ENCODE results near the gene THEM4. TPM values are rescaled to one million over a fixed set of nuclear protein-coding genes. Genes with fewer than 3 reads are reported as not detected.
"Not testable (repeated sequence)": the region's sequence is repeated elsewhere in the genome, so short reads cannot be mapped to it uniquely, and the experiment has no call there.

THEM4 gene
- total RNA-seq, 2 donors from 2014 or later = 26.6 to 33.0 TPM

DNA sequence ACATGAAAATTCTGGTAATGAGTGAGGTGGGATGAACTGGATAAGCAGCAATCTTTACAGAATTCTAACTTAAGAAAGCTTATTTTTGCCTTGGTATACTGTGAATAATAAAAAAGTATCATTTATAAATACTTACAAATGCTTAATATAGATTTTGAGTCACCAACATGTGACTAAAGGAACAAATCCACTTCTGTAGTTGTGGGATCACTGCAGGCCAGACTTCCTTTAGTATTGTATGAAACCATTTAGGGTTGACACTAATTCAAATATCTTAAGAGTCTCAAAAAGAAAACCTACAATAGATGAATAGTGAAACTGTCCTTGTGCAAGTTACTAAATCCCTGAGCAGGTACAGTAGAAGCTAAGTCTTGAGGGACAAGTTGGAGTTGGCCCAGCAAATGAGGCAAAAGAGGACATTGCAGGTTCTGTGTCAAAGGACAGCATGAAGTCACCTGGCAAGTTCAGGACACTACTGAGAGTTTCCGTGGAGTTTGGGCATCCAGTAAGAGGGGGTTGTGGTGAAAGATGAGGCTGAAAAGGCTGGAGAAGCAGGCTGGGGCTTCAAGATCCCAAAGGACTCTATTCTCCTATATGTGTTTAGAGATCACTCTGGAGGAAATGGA lies 5.9 kb upstream of the THEM4 start:
- ATAC-seq (replicated peaks) = no peak
- Mint-ChIP-seq H3K9me3 (no peaks in the 10 kb centered on the region), H3K27ac (no peak overlapping the region), H3K36me3 (ENCODE audit: low read depth) (no peaks in the 10 kb centered on the region), H3K4me3 (no peak overlapping the region), H3K4me1 (no peaks in the 10 kb centered on the region), H3K27me3 (no peaks in the 10 kb centered on the region)

DNA sequence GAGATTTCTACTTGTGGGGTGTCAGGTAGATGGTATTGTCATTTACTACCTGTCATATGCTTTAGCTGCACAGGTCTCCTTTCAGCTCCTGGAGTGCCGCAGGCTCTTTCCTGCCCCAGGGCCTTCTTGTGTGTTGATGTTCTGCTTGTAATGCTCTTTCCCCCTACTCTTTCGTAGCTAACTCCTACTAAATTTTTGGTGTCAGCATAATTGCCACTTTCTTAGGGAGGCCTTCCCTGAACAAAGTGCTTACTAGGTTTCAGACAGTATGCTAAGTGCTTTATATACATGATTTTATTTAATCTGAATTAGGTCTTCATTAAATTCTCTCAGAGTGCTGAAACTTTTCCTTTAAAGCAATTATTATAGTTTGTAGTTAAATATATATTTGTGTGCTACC lies 4.8 kb upstream of the THEM4 start:
- Mint-ChIP-seq H3K9me3 (no peaks in the 10 kb centered on the region), H3K27me3 (no peaks in the 10 kb centered on the region), H3K4me1 (no peaks in the 10 kb centered on the region), H3K4me3 (no peak overlapping the region), H3K36me3 (ENCODE audit: low read depth) (no peaks in the 10 kb centered on the region), H3K27ac (no peak overlapping the region)
- ATAC-seq (replicated peaks) = no peak

DNA sequence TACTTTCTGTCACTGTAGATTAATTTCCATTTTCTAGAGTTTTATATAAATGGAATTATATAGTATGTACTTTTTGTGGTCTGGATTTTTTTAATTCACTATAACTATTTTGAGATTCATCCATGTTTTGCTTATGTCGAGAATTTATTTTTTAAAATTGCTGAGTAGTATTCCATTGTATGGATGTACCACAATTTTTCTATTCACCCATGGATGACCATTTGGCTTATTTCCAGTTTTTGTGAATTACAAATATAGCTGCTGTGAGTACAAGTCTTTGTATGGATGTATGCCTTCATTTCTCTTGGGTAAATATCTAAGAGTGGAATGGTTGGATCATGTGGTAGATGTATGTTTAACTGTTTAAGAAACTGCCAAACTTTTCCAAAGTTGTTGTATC lies 3.7 kb upstream of the THEM4 start:
- H3K27me3 Mint-ChIP-seq = no peaks in the 10 kb centered on the region
- no peak for ATAC-seq (replicated peaks)
- H3K9me3 Mint-ChIP-seq = no peaks in the 10 kb centered on the region
- no peak overlapping the region for H3K27ac Mint-ChIP-seq
- H3K36me3 Mint-ChIP-seq (ENCODE audit: low read depth) = peaks cover 8% of the 10 kb centered on the region
- H3K4me1 Mint-ChIP-seq = peaks cover 9% of the 10 kb centered on the region
- no peak overlapping the region for H3K4me3 Mint-ChIP-seq

DNA sequence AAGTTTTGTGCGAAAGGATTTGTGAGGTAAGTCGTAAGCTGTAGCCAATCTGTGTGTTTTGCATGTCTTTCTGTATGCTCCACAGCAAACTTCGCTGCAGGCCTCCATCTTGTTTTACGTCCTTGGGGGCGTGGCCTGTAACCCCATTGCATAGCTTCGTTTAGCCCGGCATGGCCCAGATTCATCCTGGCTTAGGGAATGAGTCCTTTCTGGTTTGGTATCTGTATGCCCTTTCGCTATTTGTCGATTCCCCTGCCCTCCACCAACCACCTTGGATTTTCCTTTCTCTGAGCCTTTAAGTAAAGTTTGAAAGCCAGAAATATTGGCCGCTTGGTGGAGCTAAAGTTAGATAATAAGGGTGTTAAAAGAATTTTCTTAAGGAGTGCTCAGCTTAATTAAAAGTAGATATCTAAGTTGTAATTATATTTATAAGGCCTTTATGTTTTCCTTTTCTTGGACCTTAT lies 1.1 kb downstream of the THEM4 start:
- Mint-ChIP-seq H3K4me1 (peaks cover 45% of the 10 kb centered on the region), H3K4me3 (peak overlapping the region; percentile 80), H3K36me3 (ENCODE audit: low read depth) (peaks cover 38% of the 10 kb centered on the region), H3K9me3 (no peaks in the 10 kb centered on the region), H3K27me3 (no peaks in the 10 kb centered on the region), H3K27ac (peak overlapping the region; percentile 96)
- ATAC-seq (replicated peaks) = no peak

DNA sequence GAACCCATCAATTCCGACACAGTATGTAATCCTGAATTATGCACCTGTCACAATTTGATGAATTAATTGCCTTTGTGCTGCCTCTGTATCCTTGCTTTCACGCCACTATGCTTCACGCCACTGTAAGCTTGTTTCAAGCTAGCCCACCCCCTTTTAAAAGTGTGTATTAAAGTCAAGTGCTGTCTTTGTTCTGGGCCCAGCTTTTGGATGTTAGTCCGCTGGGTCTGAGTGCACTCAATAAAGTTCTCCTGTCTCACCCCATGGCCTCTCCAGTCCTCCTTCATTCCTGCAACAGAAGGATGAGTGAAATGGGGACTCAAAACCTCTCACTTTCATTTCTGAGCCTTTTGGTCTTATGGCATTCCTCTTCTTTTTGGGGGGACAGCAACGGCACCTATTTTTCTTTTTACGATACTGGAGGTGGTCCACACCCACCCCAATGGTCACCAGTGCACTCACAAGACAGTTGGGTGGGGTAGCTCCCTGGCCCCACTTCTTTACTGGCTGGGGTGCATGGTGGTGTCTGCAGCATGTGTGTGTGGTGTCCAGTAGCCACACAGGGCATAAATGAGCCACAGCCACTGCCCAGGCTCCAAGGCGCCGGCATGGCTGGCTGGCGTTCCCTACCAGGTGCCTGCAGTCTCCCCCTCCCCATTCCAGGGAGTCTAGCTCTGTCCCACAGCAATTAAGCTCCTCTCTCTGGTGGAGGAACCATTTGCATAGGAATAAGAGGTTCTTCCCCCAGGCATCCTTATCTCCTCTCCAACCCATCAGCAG lies 1.8 kb downstream of the THEM4 start:
- Mint-ChIP-seq H3K36me3 (ENCODE audit: low read depth) (peaks cover 38% of the 10 kb centered on the region), H3K4me1 (peaks cover 45% of the 10 kb centered on the region), H3K27ac (peak overlapping the region; percentile 96), H3K9me3 (no peaks in the 10 kb centered on the region), H3K4me3 (peak overlapping the region; percentile 80), H3K27me3 (no peaks in the 10 kb centered on the region)
- no peak for ATAC-seq (replicated peaks)

DNA sequence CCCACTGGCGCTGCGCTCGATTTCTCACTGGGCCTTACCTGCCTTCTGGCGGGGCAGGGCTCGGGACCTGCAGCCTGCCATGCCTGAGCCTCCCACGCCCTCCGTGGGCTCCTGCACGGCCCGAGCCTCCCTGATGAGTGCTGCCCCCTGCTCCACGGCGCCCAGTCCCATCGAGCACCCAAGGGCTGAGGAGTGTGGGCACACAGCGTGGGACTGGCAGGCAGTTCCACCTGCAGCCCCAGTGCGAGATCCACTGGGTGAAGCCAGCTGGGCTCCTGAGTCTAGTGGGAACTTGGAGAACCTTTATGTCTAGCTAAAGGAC lies 3.0 kb downstream of the THEM4 start:
- not testable (repeated sequence) for H3K27me3 Mint-ChIP-seq; ATAC-seq (replicated peaks); H3K9me3 Mint-ChIP-seq; H3K27ac Mint-ChIP-seq
- H3K36me3 Mint-ChIP-seq (ENCODE audit: low read depth) = peaks cover 49% of the 10 kb centered on the region
- H3K4me1 Mint-ChIP-seq = peaks cover 50% of the 10 kb centered on the region
- peak overlapping the region; percentile 80 for H3K4me3 Mint-ChIP-seq

DNA sequence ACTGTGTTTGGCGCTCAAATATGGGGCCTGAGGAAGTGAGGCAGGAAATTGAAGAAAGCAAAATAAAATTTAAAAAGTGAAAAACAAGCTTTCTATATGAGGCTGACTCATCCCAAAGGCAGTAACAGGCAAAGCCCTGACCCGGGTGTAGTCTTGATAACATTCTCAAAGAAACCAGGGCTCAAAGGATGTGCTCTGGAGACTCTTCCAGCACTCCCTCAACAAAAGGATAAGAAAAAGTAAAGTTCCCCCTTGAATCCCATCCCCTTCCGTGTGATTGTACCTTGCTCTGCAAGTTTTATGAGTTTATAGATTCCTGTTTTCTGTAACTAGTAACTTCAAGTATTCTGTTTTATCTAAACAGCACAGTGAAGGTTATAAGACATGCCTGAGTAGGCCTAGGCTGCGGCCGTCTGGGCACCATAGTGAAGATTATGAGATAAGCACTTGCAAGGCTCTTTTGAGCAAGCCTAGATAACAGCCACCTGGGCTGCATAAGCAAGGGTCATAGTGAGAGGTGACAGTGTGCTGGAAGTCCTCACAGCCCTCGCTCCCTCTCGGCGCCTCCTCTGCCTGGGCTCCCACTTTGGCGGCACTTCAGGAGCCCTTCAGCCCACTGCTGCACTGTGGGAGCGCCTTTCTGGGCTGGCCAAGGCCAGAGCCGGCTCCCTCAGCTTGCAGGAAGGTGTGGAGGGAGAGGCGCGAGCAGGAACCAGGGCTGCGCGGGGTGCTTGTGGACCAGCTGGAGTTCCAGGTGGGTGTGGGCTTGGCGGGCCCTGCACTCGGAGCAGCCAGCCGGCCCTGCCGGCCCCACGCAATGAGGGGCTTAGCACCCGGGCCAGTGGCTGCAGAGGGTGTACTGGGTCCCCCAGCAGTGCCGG lies 3.6 kb downstream of the THEM4 start:
- peaks cover 53% of the 10 kb centered on the region for H3K36me3 Mint-ChIP-seq (ENCODE audit: low read depth)
- peaks cover 50% of the 10 kb centered on the region for H3K4me1 Mint-ChIP-seq
- H3K27me3 Mint-ChIP-seq, H3K9me3 Mint-ChIP-seq: not testable (repeated sequence)
- peak overlapping the region; percentile 80 for H3K4me3 Mint-ChIP-seq
- H3K27ac Mint-ChIP-seq = peak overlapping the region; percentile 92
- peak; percentile 27 for ATAC-seq (replicated peaks)

DNA sequence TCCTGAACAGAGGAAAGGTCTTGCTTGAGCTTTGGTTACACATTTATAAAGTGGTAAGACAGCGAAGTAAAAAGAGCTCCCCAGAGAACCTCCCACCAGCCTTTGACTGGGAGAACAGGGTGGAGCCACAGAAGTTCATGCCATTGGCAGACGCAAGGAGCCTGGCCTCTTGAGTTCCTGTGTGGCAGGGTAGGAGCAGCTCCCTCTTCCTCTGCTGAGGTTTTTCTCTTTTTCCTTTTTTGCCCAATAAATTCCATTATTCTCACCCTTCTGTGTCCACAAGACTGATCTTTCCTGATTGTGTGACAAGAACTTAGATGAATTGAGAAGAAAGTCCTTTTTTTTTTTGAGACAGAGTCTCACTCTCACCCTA lies 4.3 kb downstream of the THEM4 start:
- Mint-ChIP-seq H3K4me1 (peaks cover 55% of the 10 kb centered on the region), H3K36me3 (ENCODE audit: low read depth) (peaks cover 58% of the 10 kb centered on the region), H3K4me3 (peak overlapping the region; percentile 80), H3K9me3 (peaks cover 4% of the 10 kb centered on the region), H3K27me3 (no peaks in the 10 kb centered on the region), H3K27ac (peak overlapping the region; percentile 92)
- peak; percentile 73 for ATAC-seq (replicated peaks)

DNA sequence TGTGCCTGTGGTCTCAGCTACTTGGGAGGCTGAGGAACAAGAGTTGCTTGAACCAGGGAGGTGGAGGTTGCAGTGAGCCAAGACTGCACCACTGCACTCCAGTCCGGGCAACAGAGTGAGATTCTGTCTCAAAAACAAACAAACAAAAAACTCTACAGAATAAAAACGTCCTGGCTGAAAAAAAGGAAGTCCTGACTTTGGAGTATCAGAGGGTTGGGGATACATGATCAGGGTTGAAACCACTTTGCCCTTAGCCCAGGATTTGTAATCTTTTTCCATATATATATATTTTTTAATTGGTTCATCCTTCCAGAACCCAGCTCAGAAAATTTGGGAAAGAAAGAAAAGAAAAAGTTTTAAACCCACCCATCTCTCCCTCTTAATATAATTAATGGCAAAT lies 6.5 kb downstream of the THEM4 start:
- H3K4me1 Mint-ChIP-seq = peaks cover 63% of the 10 kb centered on the region
- H3K27me3 Mint-ChIP-seq = no peaks in the 10 kb centered on the region
- H3K27ac Mint-ChIP-seq = no peak overlapping the region
- ATAC-seq (replicated peaks) = no peak
- H3K4me3 Mint-ChIP-seq = no peak overlapping the region
- peaks cover 62% of the 10 kb centered on the region for H3K36me3 Mint-ChIP-seq (ENCODE audit: low read depth)
- peaks cover 5% of the 10 kb centered on the region for H3K9me3 Mint-ChIP-seq

DNA sequence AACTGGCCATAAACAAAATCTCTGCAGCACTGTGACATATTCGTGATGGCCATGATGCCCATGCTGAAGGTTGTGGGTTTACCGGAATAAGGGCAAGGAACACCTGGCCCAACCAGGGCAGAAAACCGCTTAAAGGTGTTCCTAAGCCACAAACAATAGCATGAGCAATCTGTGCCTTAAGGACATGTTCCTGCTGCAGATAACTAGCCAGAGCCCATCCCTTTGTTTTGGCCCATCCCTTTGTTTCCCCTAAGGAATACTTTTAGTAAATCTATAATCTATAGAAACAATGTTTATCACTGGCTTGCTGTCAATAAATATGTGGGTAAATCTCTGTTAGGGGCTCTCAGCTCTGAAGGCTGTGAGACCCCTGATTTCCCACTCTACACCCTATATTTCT lies 8.5 kb downstream of the THEM4 start:
- H3K4me3 Mint-ChIP-seq; H3K9me3 Mint-ChIP-seq; H3K27ac Mint-ChIP-seq; H3K27me3 Mint-ChIP-seq; ATAC-seq (replicated peaks): not testable (repeated sequence)
- H3K4me1 Mint-ChIP-seq = peaks cover 63% of the 10 kb centered on the region
- peaks cover 57% of the 10 kb centered on the region for H3K36me3 Mint-ChIP-seq (ENCODE audit: low read depth)

DNA sequence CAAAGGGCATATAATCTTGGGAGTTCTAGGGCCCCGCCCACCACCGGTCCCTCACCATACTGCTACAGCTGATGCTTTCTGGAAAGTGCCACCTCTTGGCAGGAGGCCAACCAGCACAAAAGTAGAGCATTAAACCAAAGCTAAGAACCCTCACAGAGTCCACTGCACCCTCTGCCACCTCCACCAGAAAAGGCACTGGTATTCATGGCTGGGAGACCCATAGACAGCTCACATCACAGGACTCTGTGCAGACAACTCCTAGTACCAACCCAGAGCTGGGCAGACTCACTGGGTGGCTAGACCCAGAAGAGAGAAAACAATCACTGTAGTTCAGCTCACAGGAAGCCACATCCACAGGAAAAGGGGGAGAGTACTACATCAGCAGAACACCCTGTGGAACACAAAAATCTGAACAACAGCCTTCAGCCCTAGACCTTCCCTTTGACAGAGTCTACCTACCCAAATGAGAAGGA lies 10.8 kb downstream of the THEM4 start:
- ATAC-seq (replicated peaks) = peak; percentile 83
- H3K27me3 Mint-ChIP-seq = no peaks in the 10 kb centered on the region
- H3K9me3 Mint-ChIP-seq = peaks cover 5% of the 10 kb centered on the region
- peak overlapping the region; percentile 90 for H3K27ac Mint-ChIP-seq
- peaks cover 70% of the 10 kb centered on the region for H3K36me3 Mint-ChIP-seq (ENCODE audit: low read depth)
- peak overlapping the region; percentile 80 for H3K4me3 Mint-ChIP-seq
- H3K4me1 Mint-ChIP-seq = peaks cover 51% of the 10 kb centered on the region

DNA sequence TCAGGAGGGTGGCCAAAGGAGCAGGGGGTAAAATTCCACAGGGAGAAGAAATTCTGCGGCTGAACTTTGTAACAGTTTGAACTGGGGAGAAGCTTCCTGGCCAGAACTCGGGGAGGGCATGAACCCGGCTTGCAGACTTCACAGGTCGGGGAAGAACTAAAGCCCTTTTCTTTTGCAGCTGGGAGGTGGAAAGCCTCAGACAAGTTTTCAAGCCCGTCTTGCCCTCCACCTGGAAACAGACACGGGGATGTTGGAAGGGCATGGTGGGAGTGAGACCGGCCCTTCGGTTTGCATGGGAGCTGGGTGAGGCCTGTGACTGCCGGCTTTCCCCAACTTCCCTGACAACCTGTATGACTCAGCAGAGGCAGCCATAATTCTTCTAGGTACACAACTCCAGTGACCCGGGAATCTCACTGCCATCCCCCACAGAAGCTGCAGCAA lies 11.3 kb downstream of the THEM4 start:
- Mint-ChIP-seq H3K27ac (peak overlapping the region; percentile 90), H3K27me3 (no peaks in the 10 kb centered on the region), H3K4me1 (peaks cover 52% of the 10 kb centered on the region), H3K9me3 (peaks cover 5% of the 10 kb centered on the region), H3K36me3 (ENCODE audit: low read depth) (peaks cover 72% of the 10 kb centered on the region), H3K4me3 (peak overlapping the region; percentile 80)
- ATAC-seq (replicated peaks) = peak; percentile 47

DNA sequence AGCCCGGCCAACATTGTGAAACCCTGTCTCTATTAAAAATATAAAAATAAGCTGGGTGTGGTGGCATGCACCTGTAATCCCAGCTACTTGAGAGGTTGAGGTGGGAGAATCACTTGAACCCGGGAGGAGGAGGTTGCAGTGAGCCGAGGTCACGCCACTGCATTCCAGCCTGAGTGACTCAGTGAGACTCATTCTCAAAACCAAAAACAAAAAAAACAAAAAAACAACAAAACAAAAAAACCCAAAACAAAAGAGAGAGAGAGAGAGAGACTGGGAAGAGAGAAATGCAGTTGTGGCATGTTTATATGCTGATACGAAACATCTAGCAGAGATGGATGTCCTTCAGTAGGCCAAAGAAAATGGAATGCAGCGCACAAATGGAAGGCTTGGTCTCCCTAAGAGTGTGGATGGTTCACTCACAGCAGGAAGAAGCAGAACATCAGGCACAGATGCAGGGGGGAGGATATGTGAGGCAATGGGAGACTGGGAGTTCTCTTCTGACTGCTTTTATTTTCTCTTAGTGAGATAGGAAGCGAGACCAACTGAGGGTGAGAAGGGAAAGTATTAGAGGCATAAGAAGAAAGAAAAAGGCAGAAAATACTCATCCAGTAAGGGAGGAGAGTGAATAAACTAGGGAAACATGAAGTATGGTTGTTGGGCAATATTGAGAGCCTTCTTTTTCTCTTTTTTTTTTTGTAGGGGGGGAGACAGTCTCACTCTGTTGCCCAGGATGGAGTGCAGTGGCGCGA lies 16.0 kb downstream of the THEM4 start:
- ATAC-seq (replicated peaks) = peak; percentile 57
- Mint-ChIP-seq H3K27me3 (no peaks in the 10 kb centered on the region), H3K4me3 (peak overlapping the region; percentile 0), H3K27ac (peak overlapping the region; percentile 65), H3K36me3 (ENCODE audit: low read depth) (peaks cover 79% of the 10 kb centered on the region), H3K9me3 (no peaks in the 10 kb centered on the region), H3K4me1 (peaks cover 48% of the 10 kb centered on the region)

DNA sequence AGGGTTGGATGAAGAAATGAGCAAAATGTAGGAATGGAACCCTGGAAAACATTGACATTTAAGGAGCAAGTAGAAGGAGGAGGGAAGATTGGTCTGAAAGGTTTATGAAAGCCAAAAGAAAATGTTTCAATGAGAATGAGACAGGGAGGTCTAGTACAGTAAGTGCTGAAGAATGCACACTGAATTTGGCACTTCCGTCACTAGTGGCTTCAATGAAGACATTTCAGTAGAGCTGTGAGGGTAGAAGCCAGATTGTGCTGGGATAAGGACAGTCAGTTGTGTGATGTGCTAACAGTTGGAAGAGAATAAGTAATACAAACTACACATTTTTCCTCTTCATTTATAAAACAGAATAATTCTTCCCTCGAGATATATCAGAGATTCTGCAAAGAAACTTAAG lies 17.1 kb downstream of the THEM4 start:
- no peak for ATAC-seq (replicated peaks)

More for the DNA sequence above, 17.1 kb downstream of the THEM4 start:
- Mint-ChIP-seq H3K9me3 (no peaks in the 10 kb centered on the region), H3K27me3 (no peaks in the 10 kb centered on the region), H3K4me3 (no peak overlapping the region), H3K36me3 (ENCODE audit: low read depth) (peaks cover 88% of the 10 kb centered on the region), H3K4me1 (peaks cover 47% of the 10 kb centered on the region), H3K27ac (peak overlapping the region; percentile 65)

Measured in activated T-helper 17 cell treated with anti-CD3 and anti-CD28 coated beads, Interleukin-2, amount 50 U/mL, for 72 hours (primary cell).